H9 (cell line): Measurements from ENCODE around the gene LINGO4. TPM values are rescaled to one million over a fixed set of nuclear protein-coding genes. Genes with fewer than 3 reads are reported as not detected.
A peak's percentile ranks its signal among the peaks of the same experiment; 100 is the strongest.

ENCODE experiments used
- DNase-seq: peaks from one replicate; pipeline ENCODE4 v3.0.0-alpha.2; 2017
- H2AFZ ChIP-seq: one replicate; pipeline ENCODE4 v1.6.1; 2013; ENCODE audit warnings: mild to moderate bottlenecking, low read length, control low read depth, moderate library complexity
- H2AK5ac ChIP-seq: 2 replicates; pipeline ENCODE4 v1.6.1; 2013; ENCODE audit warnings: low read length, control low read depth, mixed read lengths; ENCODE audit not compliant: insufficient read length
- H2BK120ac ChIP-seq: one replicate; pipeline ENCODE4 v1.6.1; 2013; ENCODE audit warnings: low read depth, mild to moderate bottlenecking, low read length, control low read depth, inconsistent platforms; ENCODE audit not compliant: poor library complexity, severe bottlenecking
- H2BK12ac ChIP-seq: 2 replicates; pipeline ENCODE4 v1.6.1; 2013; ENCODE audit warnings: low read length, control low read depth, mixed read lengths, low read depth; ENCODE audit not compliant: insufficient read length
- H2BK15ac ChIP-seq: 2 replicates; pipeline ENCODE4 v1.6.1; 2013; ENCODE audit warnings: low read depth, low read length, control low read depth
- H2BK20ac ChIP-seq: one replicate; pipeline ENCODE4 v1.6.1; 2013; ENCODE audit warnings: low read depth, mild to moderate bottlenecking, low read length, control low read depth, inconsistent platforms; ENCODE audit not compliant: poor library complexity, severe bottlenecking
- H2BK5ac ChIP-seq: 2 replicates; pipeline ENCODE4 v1.6.1; 2013; ENCODE audit warnings: low read length, control low read depth, mixed read lengths; ENCODE audit not compliant: insufficient read length
- H3K14ac ChIP-seq: 2 replicates; pipeline ENCODE4 v1.6.1; 2013; ENCODE audit warnings: low read length, control low read depth; ENCODE audit not compliant: insufficient read depth
- H3K18ac ChIP-seq: 2 replicates; pipeline ENCODE4 v1.6.1; 2013; ENCODE audit warnings: low read depth, mild to moderate bottlenecking, mixed read lengths, low read length, control low read depth; ENCODE audit not compliant: insufficient read length
- H3K23ac ChIP-seq: 2 replicates; pipeline ENCODE4 v1.6.1; 2013; ENCODE audit warnings: low read length, control low read depth, mixed read lengths, low read depth; ENCODE audit not compliant: insufficient read length
- H3K23me2 ChIP-seq: 2 replicates; pipeline ENCODE4 v1.6.1; 2013; ENCODE audit warnings: low read depth, mild to moderate bottlenecking, mixed read lengths, low read length, control low read depth; ENCODE audit not compliant: insufficient read length, poor library complexity, severe bottlenecking
- H3K27ac ChIP-seq: 2 replicates; pipeline ENCODE4 v1.5.1; 2013; ENCODE audit warnings: low read length, control low read depth, mixed read lengths, low read depth; ENCODE audit not compliant: insufficient read length
- H3K27me3 ChIP-seq: 2 replicates; pipeline ENCODE4 v1.6.1; 2013; ENCODE audit warnings: low read length, control low read depth, inconsistent platforms; ENCODE audit not compliant: insufficient read depth
- H3K4ac ChIP-seq: 2 replicates; pipeline ENCODE4 v1.6.1; 2013; ENCODE audit warnings: low read depth, mild to moderate bottlenecking, control low read depth, inconsistent platforms, low read length, moderate library complexity
- H3K4me1 ChIP-seq: 2 replicates; pipeline ENCODE4 v1.6.1; 2013; ENCODE audit warnings: low read length, control low read depth, inconsistent platforms; ENCODE audit not compliant: insufficient read depth
- H3K4me2 ChIP-seq: 2 replicates; pipeline ENCODE4 v1.6.1; 2013; ENCODE audit warnings: low read length, control low read depth, mixed read lengths; ENCODE audit not compliant: insufficient read length, insufficient read depth
- H3K56ac ChIP-seq: 2 replicates; pipeline ENCODE4 v1.6.1; 2013; ENCODE audit warnings: low read depth, mild to moderate bottlenecking, mixed read lengths, low read length, control low read depth; ENCODE audit not compliant: insufficient read length
- H3K79me1 ChIP-seq: 2 replicates; pipeline ENCODE4 v1.6.1; 2013; ENCODE audit warnings: low read depth, mild to moderate bottlenecking, moderate library complexity, low read length, control low read depth, inconsistent platforms; ENCODE audit not compliant: insufficient read depth, poor library complexity, severe bottlenecking
- H3K79me2 ChIP-seq: 2 replicates; pipeline ENCODE4 v1.6.1; 2013; ENCODE audit warnings: low read length, control low read depth, inconsistent platforms; ENCODE audit not compliant: insufficient read depth
- H3K9ac ChIP-seq: 2 replicates; pipeline ENCODE4 v1.6.1; 2013; ENCODE audit warnings: low read length, control low read depth, mixed read lengths; ENCODE audit not compliant: insufficient read length; ENCODE audit errors: extremely low read depth
- H3K9me3 ChIP-seq: one replicate; pipeline ENCODE4 v1.6.1; 2013; ENCODE audit warnings: low read depth, low read length, inconsistent platforms; ENCODE audit not compliant: control insufficient read depth
- H3T11ph ChIP-seq: one replicate; pipeline ENCODE4 v1.6.1; 2013; ENCODE audit warnings: mild to moderate bottlenecking, low read length, control low read depth, inconsistent platforms
- H4K20me1 ChIP-seq: one replicate; pipeline ENCODE4 v1.6.1; 2013; ENCODE audit not compliant: control insufficient read depth, insufficient read length, insufficient read depth
- H4K5ac ChIP-seq: 2 replicates; pipeline ENCODE4 v1.6.1; 2013; ENCODE audit warnings: low read depth, mild to moderate bottlenecking, mixed read lengths, low read length, control low read depth; ENCODE audit not compliant: insufficient read length
- H4K8ac ChIP-seq: replicated peaks from 2 replicates; pipeline ENCODE4 v1.6.1; 2013; ENCODE audit warnings: low read length, control low read depth, mixed read lengths, low read depth; ENCODE audit not compliant: insufficient read length
- H4K91ac ChIP-seq: 2 replicates; pipeline ENCODE4 v1.6.1; 2013; ENCODE audit warnings: low read depth, mild to moderate bottlenecking, moderate library complexity, mixed read lengths, low read length, control low read depth; ENCODE audit not compliant: insufficient read length
- H3K27ac Mint-ChIP-seq, 3 experiments: 2 replicates in 2 of 3; 3 replicates in 1 of 3; pipeline ENCODE4 v1.8.0; 2020 to 2021; ENCODE audit warnings: mixed read lengths in 3 of 3, mild to moderate bottlenecking in 1 of 3, moderate library complexity in 1 of 3
- H3K27me3 Mint-ChIP-seq: 2 replicates; pipeline ENCODE4 v1.8.0; 2021; ENCODE audit warnings: low read depth, mild to moderate bottlenecking, moderate library complexity, mixed read lengths
- H3K36me3 Mint-ChIP-seq, 3 experiments: 2 replicates in 2 of 3; 3 replicates in 1 of 3; pipeline ENCODE4 v1.8.0; 2020 to 2021; ENCODE audit warnings: low read depth in 3 of 3, mixed read lengths in 3 of 3; ENCODE audit not compliant: insufficient read depth in 1 of 3
- H3K4me1 Mint-ChIP-seq, 2 experiments: 2 replicates each; pipeline ENCODE4 v1.8.0; 2020; ENCODE audit warnings: mixed read lengths in 2 of 2
- H3K4me3 Mint-ChIP-seq, 2 experiments: 2 replicates in 1 of 2; 3 replicates in 1 of 2; pipeline ENCODE4 v1.8.0; 2020 to 2021; ENCODE audit warnings: mild to moderate bottlenecking in 2 of 2, mixed read lengths in 2 of 2, moderate library complexity in 1 of 2
- H3K9me3 Mint-ChIP-seq, 2 experiments: 2 replicates in 1 of 2; 3 replicates in 1 of 2; pipeline ENCODE4 v1.8.0; 2020; ENCODE audit warnings: mild to moderate bottlenecking in 2 of 2, mixed read lengths in 2 of 2, moderate library complexity in 1 of 2
- WGBS: extraction: QIAGEN DNeasy Blood & Tissue Kit; methylation state at CpG from one replicate; pipeline ENCODE4 v1.1.7; 2013; ENCODE audit warnings: missing lambda C conversion rate, low lambda C conversion rate, mixed read lengths; ENCODE audit not compliant: insufficient read length; ENCODE audit errors: extremely low coverage; 5-methylcytosine and 5-hydroxymethylcytosine counted together
- total RNA-seq: library from RNA; stranded (reverse); gene quantifications from 2 replicates; pipeline ENCODE4 v1.2.1, GENCODE V29; 2021
- TF ChIP-seq, protein P1 (sequence below): fragments of 200-600 bp; sonication (generic); conservative IDR thresholded peaks from 3 replicates; pipeline ENCODE4 v1.8.0; 2021; ENCODE audit warnings: antibody characterized with exemption, mild to moderate bottlenecking

The LINGO4 gene
- total RNA-seq, 1 experiment from 2014 or later: not detected

DNA sequence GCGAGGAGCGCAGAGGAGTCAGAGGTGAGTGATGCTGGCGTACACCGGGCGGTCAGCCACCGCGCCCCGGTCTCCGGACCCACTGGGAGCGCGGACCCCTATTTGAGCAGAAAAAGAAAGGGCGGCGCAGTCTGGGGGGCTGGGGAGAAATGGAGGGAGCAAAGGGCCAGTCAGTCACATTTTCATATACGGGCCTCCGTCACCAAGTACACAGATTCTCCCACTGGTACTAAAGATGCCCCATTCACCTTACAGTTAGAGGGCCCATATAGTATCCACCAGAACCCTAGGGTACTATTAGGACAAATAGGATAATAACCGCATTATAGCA is 33.8 kb upstream of the LINGO4 start:
- H3K9me3 Mint-ChIP-seq: no peaks in the 10 kb centered on the region; a peak in 1 of 5 replicates
- Histone ChIP-seq H3K79me2 (no peaks in the 10 kb centered on the region), H3K79me1 (no peaks in the 10 kb centered on the region), H4K20me1 (no peaks in the 10 kb centered on the region), H4K91ac (no peak overlapping the region), H3K4me1 (peaks cover 2% of the 10 kb centered on the region; the same call in 1 of the 2 replicates), H2AFZ (no peak overlapping the region), H4K8ac (no peak overlapping the region), H3K56ac (no peak overlapping the region), H3K4me2 (peak overlapping the region; percentile 43), H2BK20ac (no peak overlapping the region), H3K18ac (no peak overlapping the region), H3T11ph (no peak overlapping the region), H4K5ac (no peak overlapping the region), H3K23ac (no peak overlapping the region), H3K27ac (no peak overlapping the region), H2AK5ac (no peak overlapping the region), H2BK120ac (no peak overlapping the region), H3K23me2 (peaks cover 30% of the 10 kb centered on the region), H3K9ac (no peak overlapping the region), H3K27me3 (peaks cover 9% of the 10 kb centered on the region; the same call in 1 of the 2 replicates), H3K14ac (peak overlapping the region; percentile 24; the same call in 1 of the 2 replicates), H2BK12ac (no peak overlapping the region), H2BK5ac (no peak overlapping the region), H3K9me3 (no peaks in the 10 kb centered on the region), H2BK15ac (no peak overlapping the region), H3K4ac (no peak overlapping the region)
- H3K27me3 Mint-ChIP-seq: peaks cover 37% of the 10 kb centered on the region
- peak overlapping the region; percentile 76 to 86 for H3K4me3 Mint-ChIP-seq
- no peak for DNase-seq
- TF ChIP-seq, protein P1, sequence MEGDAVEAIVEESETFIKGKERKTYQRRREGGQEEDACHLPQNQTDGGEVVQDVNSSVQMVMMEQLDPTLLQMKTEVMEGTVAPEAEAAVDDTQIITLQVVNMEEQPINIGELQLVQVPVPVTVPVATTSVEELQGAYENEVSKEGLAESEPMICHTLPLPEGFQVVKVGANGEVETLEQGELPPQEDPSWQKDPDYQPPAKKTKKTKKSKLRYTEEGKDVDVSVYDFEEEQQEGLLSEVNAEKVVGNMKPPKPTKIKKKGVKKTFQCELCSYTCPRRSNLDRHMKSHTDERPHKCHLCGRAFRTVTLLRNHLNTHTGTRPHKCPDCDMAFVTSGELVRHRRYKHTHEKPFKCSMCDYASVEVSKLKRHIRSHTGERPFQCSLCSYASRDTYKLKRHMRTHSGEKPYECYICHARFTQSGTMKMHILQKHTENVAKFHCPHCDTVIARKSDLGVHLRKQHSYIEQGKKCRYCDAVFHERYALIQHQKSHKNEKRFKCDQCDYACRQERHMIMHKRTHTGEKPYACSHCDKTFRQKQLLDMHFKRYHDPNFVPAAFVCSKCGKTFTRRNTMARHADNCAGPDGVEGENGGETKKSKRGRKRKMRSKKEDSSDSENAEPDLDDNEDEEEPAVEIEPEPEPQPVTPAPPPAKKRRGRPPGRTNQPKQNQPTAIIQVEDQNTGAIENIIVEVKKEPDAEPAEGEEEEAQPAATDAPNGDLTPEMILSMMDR: no peak
- no peak overlapping the region for H3K27ac Mint-ChIP-seq
- no CpG with 5 or more reads among the region's 16 CpGs for WGBS
- peaks cover 24 to 28% of the 10 kb centered on the region in 2 experiments for H3K4me1 Mint-ChIP-seq
- peaks cover 0 to 2% (median 0%) of the 10 kb centered on the region in 3 experiments; a peak in 2 of 7 replicates for H3K36me3 Mint-ChIP-seq
